Natural killer cell (primary cell): ENCODE results near the gene TRIP10. TPM values are rescaled to one million over a fixed set of nuclear protein-coding genes. Genes with fewer than 3 reads are reported as not detected.

ENCODE experiments used
- ATAC-seq, 3 donors: fragments of 150-1000 bp in 2 of 3; fragments of 200-7000 bp in 1 of 3; cut with Tn5 transposase; 1 replicate in 1 of 3; 2 replicates in 2 of 3; pipeline ENCODE4 v1.10.0; 2021; ENCODE audit warnings: mild to moderate bottlenecking in 2 of 3, moderate library complexity in 2 of 3
- DNase-seq, 2 donors: peaks; one replicate each; pipeline versions ENCODE4 v3.0.0 to v3.0.0-alpha.2; 2013 to 2021; ENCODE audit warnings: mixed read lengths in 1 of 2
- H3K27ac ChIP-seq: one replicate; pipeline ENCODE4 v1.5.1; 2013; ENCODE audit warnings: mild to moderate bottlenecking, low read length
- H3K27me3 ChIP-seq: one replicate; pipeline ENCODE4 v1.6.1; 2013; ENCODE audit warnings: low read length; ENCODE audit not compliant: control insufficient read depth, insufficient read depth
- H3K36me3 ChIP-seq: one replicate; pipeline ENCODE4 v1.6.1; 2013; ENCODE audit warnings: low read length; ENCODE audit not compliant: control insufficient read depth, insufficient read depth
- H3K4me1 ChIP-seq: one replicate; pipeline ENCODE4 v1.6.1; 2013; ENCODE audit warnings: low read length; ENCODE audit not compliant: control insufficient read depth, insufficient read depth
- H3K4me3 ChIP-seq: one replicate; pipeline ENCODE4 v1.5.1; 2013; ENCODE audit warnings: low read length
- H3K9me3 ChIP-seq: one replicate; pipeline ENCODE4 v1.6.1; 2013; ENCODE audit warnings: low read length; ENCODE audit not compliant: control insufficient read depth, insufficient read depth
- H3K27ac Mint-ChIP-seq, 2 donors: one replicate each; pipeline ENCODE4 v1.8.0; 2022; ENCODE audit warnings: mild to moderate bottlenecking in 2 of 2, mixed read lengths in 2 of 2, moderate library complexity in 1 of 2
- H3K27me3 Mint-ChIP-seq, 2 donors: one replicate each; pipeline ENCODE4 v1.8.0; 2022; ENCODE audit warnings: low read depth in 2 of 2, mixed read lengths in 2 of 2
- H3K36me3 Mint-ChIP-seq: one replicate; pipeline ENCODE4 v1.8.0; 2022; ENCODE audit warnings: mixed read lengths
- H3K4me1 Mint-ChIP-seq, 2 donors: one replicate each; pipeline ENCODE4 v1.8.0; 2022; ENCODE audit warnings: mixed read lengths in 2 of 2
- H3K4me3 Mint-ChIP-seq: one replicate; pipeline ENCODE4 v1.8.0; 2022; ENCODE audit warnings: mild to moderate bottlenecking, moderate library complexity, mixed read lengths
- H3K9me3 Mint-ChIP-seq, 2 donors: one replicate each; pipeline ENCODE4 v1.8.0; 2022; ENCODE audit warnings: mixed read lengths in 2 of 2
- CTCF ChIP-seq: fragments of 200-600 bp; IDR thresholded peaks from one replicate; pipeline ENCODE4 v1.8.0; 2022; ENCODE audit warnings: antibody characterized with exemption
- WGBS: methylation state at CpG from one replicate; pipeline ENCODE4 v1.1.7; 2013; ENCODE audit warnings: missing lambda C conversion rate; ENCODE audit not compliant: insufficient coverage; 5-methylcytosine and 5-hydroxymethylcytosine counted together
- intact Hi-C: fragments of 100-400 bp; cut with micrococcal nuclease; formaldehyde crosslinking; loops from one replicate; pipeline ENCODE4 v1.14.2; 2022
- total RNA-seq, 4 donors: library from RNA; stranded (reverse); fragments of 120-200 nt in 1 of 4; gene quantifications; one replicate each; pipeline versions ENCODE4 v1.2.3 to v1.2.4, GENCODE V29; 2013 to 2022

TRIP10 gene
- total RNA-seq, 3 donors from 2014 or later (not counting 1 experiment from before 2014, with no cell fraction given) = 1.0 to 5.2 (median 3.3) TPM

GRCh38 chr19:6738787-6739389, 592 bp upstream of the TRIP10 start:
- Mint-ChIP-seq H3K36me3 (no peaks in the 10 kb centered on the region), H3K27ac (peak overlapping the region; percentile 98), H3K27me3 (no peaks in the 10 kb centered on the region), H3K4me3 (peak overlapping the region; percentile 96), H3K9me3 (no peaks in the 10 kb centered on the region), H3K4me1 (peaks cover 29 to 41% of the 10 kb centered on the region in 2 donors)
- peak overlapping the region; percentile 43 for H3K4me3 ChIP-seq
- ATAC-seq (no peak), DNase-seq (peak in 1 of 2 donors; percentile 63)
- TF ChIP-seq CTCF = peak; percentile 54
- H3K4me1 ChIP-seq = peaks cover 53% of the 10 kb centered on the region
- H3K27me3 ChIP-seq = no peaks in the 10 kb centered on the region
- peaks cover 2% of the 10 kb centered on the region for H3K36me3 ChIP-seq
- 17% methylated on average over 24 of the region's 24 CpGs for WGBS
- H3K27ac ChIP-seq = peak overlapping the region; percentile 66
- no peaks in the 10 kb centered on the region for H3K9me3 ChIP-seq
- intact Hi-C loops = loop anchor here (1.0 to 5.0 kb wide), 2 partner anchors 28 to 222 kb away; partner anchors contain the start of gene SH2D3A

- no peak for TF ChIP-seq CTCF
- Mint-ChIP-seq H3K4me3 (peak overlapping the region; percentile 50), H3K27me3 (no peaks in the 10 kb centered on the region), H3K9me3 (no peaks in the 10 kb centered on the region), H3K4me1 (peaks cover 29 to 41% of the 10 kb centered on the region in 2 donors), H3K36me3 (no peaks in the 10 kb centered on the region), H3K27ac (peak overlapping the region in 1 of 2 donors; percentile 98)
- Histone ChIP-seq H3K4me3 (peak overlapping the region; percentile 54), H3K27ac (no peak overlapping the region), H3K36me3 (peaks cover 2% of the 10 kb centered on the region), H3K27me3 (no peaks in the 10 kb centered on the region), H3K4me1 (peaks cover 53% of the 10 kb centered on the region), H3K9me3 (no peaks in the 10 kb centered on the region)
- WGBS = under 1% methylated on average over 27 of the region's 34 CpGs
- ATAC-seq (no peak), DNase-seq (no peak)
- intact Hi-C loops = loop anchor here (5.0 kb wide), 1 partner anchor 223 kb away; no protein-coding TSS in a partner anchor
Observed at GRCh38 chr19:6739883-6740588, 556 bp downstream of the TRIP10 start.

- H3K27ac Mint-ChIP-seq = peak overlapping the region; percentile 8 to 98
- ATAC-seq = no peak
- Histone ChIP-seq H3K27me3 (no peaks in the 10 kb centered on the region), H3K9me3 (no peaks in the 10 kb centered on the region), H3K27ac (no peak overlapping the region), H3K4me3 (peak overlapping the region; percentile 54), H3K36me3 (no peaks in the 10 kb centered on the region), H3K4me1 (peaks cover 48% of the 10 kb centered on the region)
- H3K36me3 Mint-ChIP-seq = no peaks in the 10 kb centered on the region
- H3K9me3 Mint-ChIP-seq = no peaks in the 10 kb centered on the region
- H3K4me1 Mint-ChIP-seq = peaks cover 29 to 41% of the 10 kb centered on the region in 2 donors
- DNase-seq = peak in 1 of 2 donors; percentile 41
- intact Hi-C loops = no loop called here
- H3K27me3 Mint-ChIP-seq = no peaks in the 10 kb centered on the region
- peak overlapping the region; percentile 17 for H3K4me3 Mint-ChIP-seq
- no peak for TF ChIP-seq CTCF
- 3% methylated on average over 45 of the region's 46 CpGs for WGBS
Observed at GRCh38 chr19:6740589-6741343, 1.3 kb downstream of the TRIP10 start.
